Keratinocyte (primary cell): ENCODE results near the gene YTHDF1. TPM values are rescaled to one million over a fixed set of nuclear protein-coding genes. Genes with fewer than 3 reads are reported as not detected.

Experiments
- DNase-seq: peaks from one replicate; pipeline ENCODE4 v3.0.0-alpha.2; 2011; ENCODE audit warnings: low read depth, missing footprints, low spot score
- FAIRE-seq: peaks from 2 replicates; lab custom pipeline; 2011; peaks lifted over from hg19 to GRCh38; lab: Jason Lieb, UNC
- H2AFZ ChIP-seq: 2 replicates; pipeline ENCODE4 v1.6.0; 2012; ENCODE audit warnings: low read length, control low read depth, inconsistent platforms; ENCODE audit not compliant: control insufficient read depth
- H3K27ac ChIP-seq: 2 replicates; pipeline ENCODE4 v1.5.1; 2011; ENCODE audit warnings: low read length; ENCODE audit not compliant: control insufficient read depth, insufficient read depth
- H3K27me3 ChIP-seq: 3 replicates; pipeline ENCODE4 v1.6.0; 2011; ENCODE audit warnings: low read length; ENCODE audit not compliant: control insufficient read depth, insufficient read depth; ENCODE audit errors: extremely low read depth
- H3K36me3 ChIP-seq, 2 experiments: 2 replicates in 1 of 2; 3 replicates in 1 of 2; pipeline ENCODE4 v1.5.1; 2011; ENCODE audit warnings: low read length in 2 of 2, mild to moderate bottlenecking in 1 of 2; ENCODE audit not compliant: control insufficient read depth in 2 of 2, insufficient read depth in 2 of 2; ENCODE audit errors: extremely low read depth in 1 of 2
- H3K4me1 ChIP-seq: 3 replicates; pipeline ENCODE4 v1.5.1; 2011; ENCODE audit warnings: low read length; ENCODE audit not compliant: control insufficient read depth, insufficient read depth; ENCODE audit errors: extremely low read depth
- H3K4me2 ChIP-seq: 3 replicates; pipeline ENCODE4 v1.6.0; 2011; ENCODE audit warnings: low read depth, low read length; ENCODE audit not compliant: control insufficient read depth, insufficient read depth; ENCODE audit errors: extremely low read depth
- H3K4me3 ChIP-seq, 3 experiments: fragments of 200-600 bp in 1 of 3; sonication (generic) in 1 of 3; 2 replicates in 2 of 3; 3 replicates in 1 of 3; pipeline ENCODE4 v1.5.1; 2011 to 2016; ENCODE audit warnings: low read length in 3 of 3, mild to moderate bottlenecking in 3 of 3, control low read depth in 2 of 3, inconsistent platforms in 1 of 3, low read depth in 1 of 3, mixed read lengths in 1 of 3, mixed run types in 1 of 3, moderate library complexity in 1 of 3; ENCODE audit not compliant: control insufficient read depth in 2 of 3, insufficient read depth in 2 of 3; ENCODE audit errors: extremely low read depth in 1 of 3
- H3K79me2 ChIP-seq: 2 replicates; pipeline ENCODE4 v1.6.0; 2012; ENCODE audit warnings: low read length; ENCODE audit not compliant: control insufficient read depth, insufficient read depth
- H3K9ac ChIP-seq: 3 replicates; pipeline ENCODE4 v1.6.0; 2011; ENCODE audit warnings: low read length; ENCODE audit not compliant: control insufficient read depth, insufficient read depth; ENCODE audit errors: extremely low read depth
- H3K9me1 ChIP-seq: 3 replicates; pipeline ENCODE4 v1.6.0; 2011; ENCODE audit warnings: low read length; ENCODE audit not compliant: control insufficient read depth, insufficient read depth; ENCODE audit errors: extremely low read depth
- H3K9me3 ChIP-seq: 2 replicates; pipeline ENCODE4 v1.5.1; 2012; ENCODE audit warnings: low read depth, low read length; ENCODE audit not compliant: control insufficient read depth
- H4K20me1 ChIP-seq: 3 replicates; pipeline ENCODE4 v1.6.0; 2011; ENCODE audit warnings: low read length; ENCODE audit not compliant: control insufficient read depth, insufficient read depth; ENCODE audit errors: extremely low read depth
- EZH2 ChIP-seq: IDR thresholded peaks from one replicate; pipeline ENCODE4 v1.6.1; 2012; ENCODE audit warnings: inconsistent platforms, mild to moderate bottlenecking, low read length, moderate library complexity
- dilution Hi-C: fragments of 300-500 bp; cut with MboI; formaldehyde crosslinking; loops from one replicate; pipeline ENCODE4 v1.7.0; 2020; ENCODE audit warnings: low sequenced_read_pairs; ENCODE audit not compliant: extremely low pct_ligation_motif_present
- polyA plus RNA-seq, 5 experiments: library from polyadenylated mRNA; depleted of rRNA in 3 of 5; stranded (reverse) in 3 of 5; stranded (forward) in 1 of 5; unstranded in 1 of 5; fragments of >200 nt; gene quantifications; 1 replicate in 1 of 5; 2 replicates in 3 of 5; 3 replicates in 1 of 5; pipeline versions ENCODE4 v1.2.1 to v1.2.3, GENCODE V29; 2011 to 2012; ENCODE audit warnings: missing spikeins in 2 of 5, low read depth in 1 of 5, low replicate concordance in 1 of 5
- TF ChIP-seq, protein P1 (sequence below), 3 experiments: IDR thresholded peaks in 1 of 3; conservative IDR thresholded peaks in 1 of 3; optimal IDR thresholded peaks in 1 of 3; 2 replicates in 2 of 3; 3 replicates in 1 of 3; pipeline versions ENCODE3 to v1.5.1; 2011; ENCODE audit warnings: low read length in 3 of 3, mild to moderate bottlenecking in 3 of 3, moderate library complexity in 2 of 3, control low read depth in 1 of 3, inconsistent platforms in 1 of 3; ENCODE audit not compliant: insufficient read depth in 2 of 3; ENCODE audit errors: extremely low read depth in 1 of 3

Gene YTHDF1
- polyA plus RNA-seq, 1 donor (not counting 4 experiments of a cell fraction or from before 2014, with no cell fraction given) = 26.4 TPM

GRCh38 chr20:63228806-63229205 lies 12.9 kb upstream of the YTHDF1 start:
- Histone ChIP-seq H3K4me3 (no peak overlapping the region), H2AFZ (no peak overlapping the region), H3K27me3 (peaks cover 22% of the 10 kb centered on the region), H3K4me1 (no peaks in the 10 kb centered on the region), H3K79me2 (no peaks in the 10 kb centered on the region), H4K20me1 (no peaks in the 10 kb centered on the region), H3K36me3 (no peaks in the 10 kb centered on the region), H3K4me2 (no peak overlapping the region), H3K27ac (no peak overlapping the region), H3K9ac (no peak overlapping the region), H3K9me3 (no peaks in the 10 kb centered on the region), H3K9me1 (no peaks in the 10 kb centered on the region)
- DNase-seq (no peak), FAIRE-seq (no peak)
- dilution Hi-C loops = loop anchor here (10.0 kb wide), 1 partner anchor 56 kb away; no protein-coding TSS in a partner anchor
- no peak for TF ChIP-seq EZH2
- TF ChIP-seq, protein P1, sequence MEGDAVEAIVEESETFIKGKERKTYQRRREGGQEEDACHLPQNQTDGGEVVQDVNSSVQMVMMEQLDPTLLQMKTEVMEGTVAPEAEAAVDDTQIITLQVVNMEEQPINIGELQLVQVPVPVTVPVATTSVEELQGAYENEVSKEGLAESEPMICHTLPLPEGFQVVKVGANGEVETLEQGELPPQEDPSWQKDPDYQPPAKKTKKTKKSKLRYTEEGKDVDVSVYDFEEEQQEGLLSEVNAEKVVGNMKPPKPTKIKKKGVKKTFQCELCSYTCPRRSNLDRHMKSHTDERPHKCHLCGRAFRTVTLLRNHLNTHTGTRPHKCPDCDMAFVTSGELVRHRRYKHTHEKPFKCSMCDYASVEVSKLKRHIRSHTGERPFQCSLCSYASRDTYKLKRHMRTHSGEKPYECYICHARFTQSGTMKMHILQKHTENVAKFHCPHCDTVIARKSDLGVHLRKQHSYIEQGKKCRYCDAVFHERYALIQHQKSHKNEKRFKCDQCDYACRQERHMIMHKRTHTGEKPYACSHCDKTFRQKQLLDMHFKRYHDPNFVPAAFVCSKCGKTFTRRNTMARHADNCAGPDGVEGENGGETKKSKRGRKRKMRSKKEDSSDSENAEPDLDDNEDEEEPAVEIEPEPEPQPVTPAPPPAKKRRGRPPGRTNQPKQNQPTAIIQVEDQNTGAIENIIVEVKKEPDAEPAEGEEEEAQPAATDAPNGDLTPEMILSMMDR (optimal IDR thresholded peaks at IDR 0.05 in 1 of 3, IDR thresholded peaks at IDR 0.05 in 1 of 3, conservative IDR thresholded peaks at IDR 0.05 in 1 of 3; ENCODE audit: extremely low read depth in 1 of 3, insufficient read depth in 2 of 3, low read length in 3 of 3) = no peak

DNA sequence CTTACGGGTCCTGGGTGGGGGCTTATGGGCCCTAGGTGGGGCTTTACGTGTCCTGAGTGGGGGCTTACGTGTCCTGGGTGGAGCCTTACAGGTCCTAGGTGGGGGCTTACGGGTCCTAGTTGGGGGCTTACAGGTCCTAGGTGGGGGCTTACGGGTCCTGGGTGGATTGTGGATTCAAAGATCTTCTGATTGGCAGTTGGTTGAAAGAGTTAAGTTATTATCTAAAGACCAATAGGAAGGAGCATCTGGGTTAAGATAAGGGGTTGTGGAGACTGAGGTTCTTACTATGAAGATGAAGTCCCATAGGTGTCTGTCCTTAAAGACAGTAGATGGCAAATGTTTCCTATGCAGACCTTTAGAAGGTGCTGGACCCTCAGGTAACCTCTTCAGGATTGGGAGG lies 11.3 kb upstream of the YTHDF1 start:
- Histone ChIP-seq H3K36me3 (no peaks in the 10 kb centered on the region), H3K27me3 (peaks cover 15% of the 10 kb centered on the region), H3K4me1 (no peaks in the 10 kb centered on the region), H3K9me3 (no peaks in the 10 kb centered on the region), H3K27ac (no peak overlapping the region), H3K79me2 (no peaks in the 10 kb centered on the region), H3K4me2 (no peak overlapping the region), H3K4me3 (no peak overlapping the region), H3K9me1 (no peaks in the 10 kb centered on the region), H4K20me1 (no peaks in the 10 kb centered on the region), H3K9ac (no peak overlapping the region), H2AFZ (no peak overlapping the region)
- dilution Hi-C loops = loop anchor here (10.0 kb wide), 1 partner anchor 58 kb away; no protein-coding TSS in a partner anchor
- TF ChIP-seq, protein P1 (optimal IDR thresholded peaks at IDR 0.05 in 1 of 3, IDR thresholded peaks at IDR 0.05 in 1 of 3, conservative IDR thresholded peaks at IDR 0.05 in 1 of 3; ENCODE audit: extremely low read depth in 1 of 3, insufficient read depth in 2 of 3, low read length in 3 of 3) = no peak
- no peak for TF ChIP-seq EZH2
- DNase-seq (no peak), FAIRE-seq (no peak)
